ENCODE measurements around the gene LUZP1.
"Not testable (repeated sequence)": the region's sequence is repeated elsewhere in the genome, so short reads cannot be mapped to it uniquely, and the experiment has no call there.

The LUZP1 gene

GRCh38 chr1:23188936-23189452 is 20.3 kb upstream of the LUZP1 start:
- CTCF ChIA-PET = interaction anchor here (1.3 kb wide), 1 partner anchor 107 kb away, joined by 3 read pairs; no protein-coding TSS in a partner anchor
- POLR2A ChIA-PET; H3K27ac ChIP-seq (ENCODE audit: insufficient read depth in 1 of 2, low read depth in 1 of 2, low read length in 2 of 2, poor library complexity in 1 of 2, severe bottlenecking in 2 of 2); H3K27me3 ChIP-seq (replicated peaks in 2 of 5; ENCODE audit: control insufficient read depth in 4 of 5, insufficient read depth in 5 of 5, low read length in 4 of 5); H3K9me3 ChIP-seq (ENCODE audit: control extremely low read depth in 1 of 5, control insufficient read depth in 4 of 5, insufficient read depth in 2 of 5, low read depth in 1 of 5, low read length in 4 of 5); H3K36me3 ChIP-seq (ENCODE audit: control insufficient read depth in 4 of 4, insufficient read depth in 4 of 4, low read length in 3 of 4); H3K4me3 ChIP-seq (ENCODE audit: control insufficient read depth in 1 of 7, extremely low read depth in 1 of 7, insufficient read depth in 4 of 7, low read depth in 2 of 7, low read length in 6 of 7); DNase-seq; H3K4me1 ChIP-seq (ENCODE audit: control extremely low read depth in 1 of 4, control insufficient read depth in 4 of 4, insufficient read depth in 4 of 4, low read length in 3 of 4): not testable (repeated sequence)
- 95% methylated on average over 6 of the region's 13 CpGs for WGBS (ENCODE audit: insufficient coverage)

GRCh38 chr1:23188434-23188884 is 19.8 kb upstream of the LUZP1 start:
- CTCF ChIA-PET = interaction anchor here (1.3 to 13.3 kb wide), 2 partner anchors 95 to 107 kb away, joined by 3 to 478 read pairs; no protein-coding TSS in a partner anchor
- Histone ChIP-seq H3K4me1 (ENCODE audit: control extremely low read depth in 1 of 4, control insufficient read depth in 4 of 4, insufficient read depth in 4 of 4, low read length in 3 of 4) (peaks cover 0 to 7% (median 5%) of the 10 kb centered on the region in 4 experiments), H3K36me3 (ENCODE audit: control insufficient read depth in 4 of 4, insufficient read depth in 4 of 4, low read length in 3 of 4) (no peaks in the 10 kb centered on the region), H3K4me3 (ENCODE audit: control insufficient read depth in 1 of 7, extremely low read depth in 1 of 7, insufficient read depth in 4 of 7, low read depth in 2 of 7, low read length in 6 of 7) (no peak overlapping the region), H3K9me3 (ENCODE audit: control extremely low read depth in 1 of 5, control insufficient read depth in 4 of 5, insufficient read depth in 2 of 5, low read depth in 1 of 5, low read length in 4 of 5) (no peaks in the 10 kb centered on the region), H3K27ac (ENCODE audit: insufficient read depth in 1 of 2, low read depth in 1 of 2, low read length in 2 of 2, poor library complexity in 1 of 2, severe bottlenecking in 2 of 2) (no peak overlapping the region), H3K27me3 (replicated peaks in 2 of 5; ENCODE audit: control insufficient read depth in 4 of 5, insufficient read depth in 5 of 5, low read length in 4 of 5) (peaks cover 0 to 1% (median 0%) of the 10 kb centered on the region in 5 experiments)
- WGBS (ENCODE audit: insufficient coverage) = 94% methylated on average over 6 of the region's 6 CpGs
- POLR2A ChIA-PET = no interaction called here
- no peak for DNase-seq

- ChIA-PET POLR2A (no interaction called here), CTCF (interaction anchor here (0.9 to 13.3 kb wide), 8 partner anchors 16 to 229 kb away, joined by 3 to 478 read pairs (median 4); no protein-coding TSS in a partner anchor)
- no peaks in the 10 kb centered on the region for H3K36me3 ChIP-seq (ENCODE audit: control insufficient read depth in 4 of 4, insufficient read depth in 4 of 4, low read length in 3 of 4)
- WGBS (ENCODE audit: insufficient coverage) = 84% methylated on average over 4 of the region's 5 CpGs
- peaks cover 0 to 1% (median 0%) of the 10 kb centered on the region in 5 experiments for H3K27me3 ChIP-seq (replicated peaks in 2 of 5; ENCODE audit: control insufficient read depth in 4 of 5, insufficient read depth in 5 of 5, low read length in 4 of 5)
- H3K4me3 ChIP-seq (ENCODE audit: control insufficient read depth in 1 of 7, extremely low read depth in 1 of 7, insufficient read depth in 4 of 7, low read depth in 2 of 7, low read length in 6 of 7) = no peak overlapping the region
- no peak overlapping the region for H3K27ac ChIP-seq (ENCODE audit: insufficient read depth in 1 of 2, low read depth in 1 of 2, low read length in 2 of 2, poor library complexity in 1 of 2, severe bottlenecking in 2 of 2)
- H3K9me3 ChIP-seq (ENCODE audit: control extremely low read depth in 1 of 5, control insufficient read depth in 4 of 5, insufficient read depth in 2 of 5, low read depth in 1 of 5, low read length in 4 of 5) = no peaks in the 10 kb centered on the region
- peaks cover 0 to 7% (median 5%) of the 10 kb centered on the region in 4 experiments for H3K4me1 ChIP-seq (ENCODE audit: control extremely low read depth in 1 of 4, control insufficient read depth in 4 of 4, insufficient read depth in 4 of 4, low read length in 3 of 4)
- DNase-seq = no peak
Observed at GRCh38 chr1:23187637-23188036, 19.0 kb upstream of the LUZP1 start.

GRCh38 chr1:23185381-23185780 is 16.7 kb upstream of the LUZP1 start:
- WGBS (ENCODE audit: insufficient coverage) = 84% methylated on average over 3 of the region's 4 CpGs
- Histone ChIP-seq H3K27ac (ENCODE audit: insufficient read depth in 1 of 2, low read depth in 1 of 2, low read length in 2 of 2, poor library complexity in 1 of 2, severe bottlenecking in 2 of 2) (no peak overlapping the region), H3K4me1 (ENCODE audit: control extremely low read depth in 1 of 4, control insufficient read depth in 4 of 4, insufficient read depth in 4 of 4, low read length in 3 of 4) (peaks cover 0 to 7% (median 5%) of the 10 kb centered on the region in 4 experiments), H3K36me3 (ENCODE audit: control insufficient read depth in 4 of 4, insufficient read depth in 4 of 4, low read length in 3 of 4) (no peaks in the 10 kb centered on the region), H3K9me3 (ENCODE audit: control extremely low read depth in 1 of 5, control insufficient read depth in 4 of 5, insufficient read depth in 2 of 5, low read depth in 1 of 5, low read length in 4 of 5) (no peaks in the 10 kb centered on the region), H3K27me3 (replicated peaks in 2 of 5; ENCODE audit: control insufficient read depth in 4 of 5, insufficient read depth in 5 of 5, low read length in 4 of 5) (peaks cover 0 to 1% (median 0%) of the 10 kb centered on the region in 5 experiments), H3K4me3 (ENCODE audit: control insufficient read depth in 1 of 7, extremely low read depth in 1 of 7, insufficient read depth in 4 of 7, low read depth in 2 of 7, low read length in 6 of 7) (no peak overlapping the region)
- CTCF ChIA-PET = interaction anchor here (0.9 to 13.3 kb wide), 18 partner anchors 7 to 210 kb away, joined by 3 to 478 read pairs (median 10); partner anchors contain the start of gene LUZP1
- POLR2A ChIA-PET = interaction anchor here (0.6 to 1.5 kb wide), 2 partner anchors 16 to 86 kb away, joined by 3 to 9 read pairs; no protein-coding TSS in a partner anchor
- DNase-seq = no peak

GRCh38 chr1:23184212-23184934 is 15.7 kb upstream of the LUZP1 start:
- H3K4me3 ChIP-seq (ENCODE audit: control insufficient read depth in 1 of 7, extremely low read depth in 1 of 7, insufficient read depth in 4 of 7, low read depth in 2 of 7, low read length in 6 of 7) = peak overlapping the region in 4 of 7 experiments; percentile 40 to 66 (median 52)
- peak in 2 of 3 donors; percentile 55 to 64 for DNase-seq
- CTCF ChIA-PET = interaction anchor here (0.7 to 13.3 kb wide), 29 partner anchors 8 to 214 kb away, joined by 3 to 478 read pairs (median 6); partner anchors contain the start of genes HTR1D, LACTBL1 and LUZP1

GRCh38 chr1:23179862-23180261 is 11.2 kb upstream of the LUZP1 start:
- POLR2A ChIA-PET = no interaction called here

More at GRCh38 chr1:23184212-23184934, 15.7 kb upstream of the LUZP1 start:
- Histone ChIP-seq H3K9me3 (ENCODE audit: control extremely low read depth in 1 of 5, control insufficient read depth in 4 of 5, insufficient read depth in 2 of 5, low read depth in 1 of 5, low read length in 4 of 5) (no peaks in the 10 kb centered on the region), H3K36me3 (ENCODE audit: control insufficient read depth in 4 of 4, insufficient read depth in 4 of 4, low read length in 3 of 4) (no peaks in the 10 kb centered on the region), H3K27ac (ENCODE audit: insufficient read depth in 1 of 2, low read depth in 1 of 2, low read length in 2 of 2, poor library complexity in 1 of 2, severe bottlenecking in 2 of 2) (no peak overlapping the region), H3K27me3 (replicated peaks in 2 of 5; ENCODE audit: control insufficient read depth in 4 of 5, insufficient read depth in 5 of 5, low read length in 4 of 5) (no peaks in the 10 kb centered on the region), H3K4me1 (ENCODE audit: control extremely low read depth in 1 of 4, control insufficient read depth in 4 of 4, insufficient read depth in 4 of 4, low read length in 3 of 4) (peaks cover 0 to 7% (median 5%) of the 10 kb centered on the region in 4 experiments)
- 5% methylated on average over 5 of the region's 10 CpGs for WGBS (ENCODE audit: insufficient coverage)
- POLR2A ChIA-PET = interaction anchor here (0.6 to 1.5 kb wide), 2 partner anchors 15 to 85 kb away, joined by 3 to 9 read pairs; no protein-coding TSS in a partner anchor

More at GRCh38 chr1:23179862-23180261, 11.2 kb upstream of the LUZP1 start:
- no peaks in the 10 kb centered on the region for H3K27me3 ChIP-seq (replicated peaks in 2 of 5; ENCODE audit: control insufficient read depth in 4 of 5, insufficient read depth in 5 of 5, low read length in 4 of 5)
- DNase-seq = no peak
- no peak overlapping the region for H3K4me3 ChIP-seq (ENCODE audit: control insufficient read depth in 1 of 7, extremely low read depth in 1 of 7, insufficient read depth in 4 of 7, low read depth in 2 of 7, low read length in 6 of 7)
- H3K9me3 ChIP-seq (ENCODE audit: control extremely low read depth in 1 of 5, control insufficient read depth in 4 of 5, insufficient read depth in 2 of 5, low read depth in 1 of 5, low read length in 4 of 5) = no peaks in the 10 kb centered on the region
- no peak overlapping the region for H3K27ac ChIP-seq (ENCODE audit: insufficient read depth in 1 of 2, low read depth in 1 of 2, low read length in 2 of 2, poor library complexity in 1 of 2, severe bottlenecking in 2 of 2)
- H3K4me1 ChIP-seq (ENCODE audit: control extremely low read depth in 1 of 4, control insufficient read depth in 4 of 4, insufficient read depth in 4 of 4, low read length in 3 of 4) = peaks cover 0 to 30% (median 24%) of the 10 kb centered on the region in 4 experiments
- CTCF ChIA-PET = interaction anchor here (1.0 to 13.3 kb wide), 8 partner anchors 10 to 204 kb away, joined by 3 to 478 read pairs (median 4); no protein-coding TSS in a partner anchor
- 92% methylated on average over 1 of the region's 2 CpGs for WGBS (ENCODE audit: insufficient coverage)
- H3K36me3 ChIP-seq (ENCODE audit: control insufficient read depth in 4 of 4, insufficient read depth in 4 of 4, low read length in 3 of 4) = no peaks in the 10 kb centered on the region

Measured in common myeloid progenitor, CD34-positive (primary cell).